B cell (primary cell): ENCODE data around the gene PRPF31. TPM values are rescaled to one million over a fixed set of nuclear protein-coding genes. Genes with fewer than 3 reads are reported as not detected.

Source experiments
- ATAC-seq: fragments of 200-7000 bp; cut with Tn5 transposase; one replicate; pipeline ENCODE4 v1.10.0; 2021; ENCODE audit warnings: low read depth, mild to moderate bottlenecking, moderate number of reproducible peaks, moderate library complexity
- CTCF ChIA-PET: fragments of 350-600 bp; sonication (Branson Sonifier 250); formaldehyde crosslinking; loops from one replicate; lab custom pipeline; 2021; ENCODE audit warnings: antibody characterized with exemption, inconsistent platforms; lab: Charles Lee
- POLR2A ChIA-PET: fragments of 350-600 bp; sonication (Branson Sonifier 250); formaldehyde crosslinking; loops from one replicate; lab custom pipeline; 2021; ENCODE audit warnings: antibody characterized with exemption; lab: Charles Lee
- DNase-seq: peaks from one replicate; pipeline ENCODE4 v3.0.0; 2013
- H2AFZ ChIP-seq: 2 replicates; pipeline ENCODE4 v1.6.1; 2012; ENCODE audit warnings: mild to moderate bottlenecking, low read depth, low read length; ENCODE audit not compliant: insufficient read depth, poor library complexity, severe bottlenecking
- H3K27ac ChIP-seq, 2 donors: 1 replicate in 1 of 2; 2 replicates in 1 of 2; pipeline ENCODE4 v1.5.1; 2012 to 2013; ENCODE audit warnings: low read length in 2 of 2, mild to moderate bottlenecking in 2 of 2, moderate library complexity in 1 of 2
- H3K27me3 ChIP-seq, 4 experiments: fragments of 200-600 bp in 1 of 4; sonication (generic) in 1 of 4; replicated peaks in 1 of 4; 1 replicate in 2 of 4; 2 replicates in 2 of 4; pipeline versions ENCODE4 v1.6.1 to v1.7.0; 2013 to 2016; ENCODE audit warnings: low read length in 3 of 4, mild to moderate bottlenecking in 2 of 4, mixed read lengths in 1 of 4, moderate library complexity in 1 of 4; ENCODE audit not compliant: insufficient read depth in 4 of 4, control insufficient read depth in 3 of 4; ENCODE audit errors: control extremely low read depth in 1 of 4
- H3K36me3 ChIP-seq, 2 experiments: replicated peaks in 1 of 2; 1 replicate in 1 of 2; 2 replicates in 1 of 2; pipeline versions ENCODE4 v1.6.1 to v1.7.1; 2013; ENCODE audit warnings: low read length in 1 of 2; ENCODE audit not compliant: insufficient read depth in 2 of 2, control insufficient read depth in 1 of 2; ENCODE audit errors: control extremely low read depth in 1 of 2, extremely low read depth in 1 of 2
- H3K4me1 ChIP-seq, 2 donors: fragments of 200-600 bp in 1 of 2; sonication (generic) in 1 of 2; 1 replicate in 1 of 2; 2 replicates in 1 of 2; pipeline versions ENCODE4 v1.5.1 to v1.6.1; 2013 to 2017; ENCODE audit warnings: low read length in 2 of 2; ENCODE audit not compliant: control insufficient read depth in 2 of 2, insufficient read depth in 2 of 2
- H3K4me2 ChIP-seq: replicated peaks from 2 replicates; pipeline ENCODE3; 2012; ENCODE audit warnings: mild to moderate bottlenecking, low read depth, low read length; ENCODE audit not compliant: poor library complexity, severe bottlenecking
- H3K4me3 ChIP-seq, 5 experiments: fragments of 200-600 bp in 1 of 5; sonication (generic) in 1 of 5; 1 replicate in 3 of 5; 2 replicates in 2 of 5; pipeline versions ENCODE4 v1.5.1 to v1.7.0; 2011 to 2016; ENCODE audit warnings: low read length in 4 of 5, mild to moderate bottlenecking in 4 of 5, low read depth in 2 of 5, control low read depth in 1 of 5, moderate library complexity in 1 of 5; ENCODE audit not compliant: insufficient read depth in 1 of 5; ENCODE audit errors: control extremely low read depth in 1 of 5, extremely low read depth in 1 of 5
- H3K79me2 ChIP-seq: fragments of 200-600 bp; sonication (generic); one replicate; pipeline ENCODE4 v1.6.0; 2016; ENCODE audit warnings: low read length; ENCODE audit not compliant: control insufficient read depth, insufficient read depth
- H3K9ac ChIP-seq: fragments of 200-600 bp; sonication (generic); 2 replicates; pipeline ENCODE4 v1.6.1; 2017; ENCODE audit warnings: mild to moderate bottlenecking, low read length, moderate library complexity
- H3K9me3 ChIP-seq, 3 donors: one replicate each; pipeline versions ENCODE4 v1.6.1 to v1.7.1; 2013; ENCODE audit warnings: low read length in 2 of 3; ENCODE audit not compliant: control insufficient read depth in 2 of 3, insufficient read depth in 1 of 3; ENCODE audit errors: control extremely low read depth in 1 of 3
- H4K20me1 ChIP-seq: 2 replicates; pipeline ENCODE4 v1.6.0; 2012; ENCODE audit warnings: mild to moderate bottlenecking, low read length; ENCODE audit not compliant: insufficient read depth, control insufficient read depth, poor library complexity, severe bottlenecking
- H3K27ac Mint-ChIP-seq: one replicate; pipeline ENCODE4 v1.8.0; 2021; ENCODE audit warnings: mixed read lengths
- H3K27me3 Mint-ChIP-seq: one replicate; pipeline ENCODE4 v1.8.0; 2021; ENCODE audit warnings: mixed read lengths
- H3K4me1 Mint-ChIP-seq: one replicate; pipeline ENCODE4 v1.8.0; 2021; ENCODE audit warnings: mixed read lengths
- H3K4me3 Mint-ChIP-seq: one replicate; pipeline ENCODE4 v1.8.0; 2021; ENCODE audit warnings: mixed read lengths
- H3K9me3 Mint-ChIP-seq: one replicate; pipeline ENCODE4 v1.8.0; 2022; ENCODE audit warnings: mixed read lengths; ENCODE audit not compliant: insufficient read depth
- EZH2 ChIP-seq: IDR thresholded peaks from 2 replicates; pipeline ENCODE4 v1.6.1; 2012; ENCODE audit warnings: borderline replicate concordance, low read depth, mild to moderate bottlenecking, moderate library complexity, low read length; ENCODE audit not compliant: insufficient read depth, poor library complexity, severe bottlenecking
- WGBS: methylation state at CpG from one replicate; pipeline ENCODE4 v1.1.5; 2013; ENCODE audit warnings: missing lambda C conversion rate; ENCODE audit not compliant: insufficient coverage; 5-methylcytosine and 5-hydroxymethylcytosine counted together
- intact Hi-C: fragments of 100-400 bp; cut with micrococcal nuclease; formaldehyde crosslinking; loops from one replicate; pipeline ENCODE4 v1.10.0; 2022
- polyA plus RNA-seq: library from polyadenylated mRNA; depleted of rRNA; stranded (reverse); fragments of >200 nt; gene quantifications from 2 replicates; pipeline ENCODE4 v1.2.3, GENCODE V29; 2012
- total RNA-seq, 2 donors: library from RNA; stranded (reverse); fragments of 120-200 nt in 1 of 2; gene quantifications; 1 replicate in 1 of 2; 2 replicates in 1 of 2; pipeline versions ENCODE4 v1.2.3 to v1.2.4, GENCODE V29; 2013 to 2022
- TF ChIP-seq, protein P1 (sequence below): fragments of 200-600 bp; IDR thresholded peaks from one replicate; pipeline ENCODE4 v1.8.0; 2022; ENCODE audit warnings: antibody characterized with exemption, mild to moderate bottlenecking

PRPF31 gene
- total and polyA plus RNA-seq, 2 donors (not counting 1 experiment from before 2014, with no cell fraction given), result 61.2 to 66.2 TPM

DNA sequence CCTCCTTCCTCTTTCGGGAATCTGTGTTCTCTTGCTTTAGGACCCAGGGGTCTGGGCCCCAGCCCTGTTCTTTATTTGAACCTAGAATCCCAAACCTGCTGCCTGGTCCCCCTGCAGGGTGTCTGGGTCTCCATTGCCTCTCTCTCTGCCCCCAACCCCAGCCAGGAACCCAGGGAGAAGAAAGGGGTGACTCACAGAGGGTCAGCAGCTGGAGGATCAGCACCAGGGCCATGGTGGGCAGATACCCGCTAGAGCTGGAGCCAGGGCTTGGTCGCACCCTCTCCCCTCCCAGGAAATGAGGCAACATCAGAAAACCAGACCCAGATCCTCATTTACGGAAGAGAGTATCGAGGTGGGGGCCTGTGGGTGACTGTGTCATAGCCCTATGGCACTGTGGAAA is 15.0 kb upstream of the PRPF31 start, which contains the start of gene OSCAR:
Gene OSCAR, minus strand, starts transcription at position 243 of the 400 bp plus-strand sequence. Its CDS starts 11 bp downstream, at position 232.
- H3K4me1 ChIP-seq, result peaks cover 13 to 24% of the 10 kb centered on the region in 2 donors
- H3K9ac ChIP-seq, result no peak within 1 kb of the TSS
- peak within 1 kb of the TSS; percentile 15 for H3K27ac Mint-ChIP-seq
- H3K9me3 Mint-ChIP-seq, result no peaks in the 10 kb centered on the region
- peaks cover 0 to 10% (median 0%) of the 10 kb centered on the region in 3 donors for H3K9me3 ChIP-seq
- no peak within 1 kb of the TSS for H3K27ac ChIP-seq
- POLR2A ChIA-PET, result no interaction called here
- peaks cover 7% of the 10 kb centered on the region for H3K27me3 Mint-ChIP-seq
- no peaks in the 10 kb centered on the region for H4K20me1 ChIP-seq
- peak within 1 kb of the TSS in 1 of 5 experiments; percentile 5 for H3K4me3 ChIP-seq
- H3K36me3 ChIP-seq, result no peaks in the 10 kb centered on the region
- WGBS, result 92% methylated on average over 2 of the region's 5 CpGs
- H3K4me1 Mint-ChIP-seq, result peaks cover 23% of the 10 kb centered on the region
- peak within 1 kb of the TSS; percentile 55 for H3K4me3 Mint-ChIP-seq
- TF ChIP-seq, protein P1, sequence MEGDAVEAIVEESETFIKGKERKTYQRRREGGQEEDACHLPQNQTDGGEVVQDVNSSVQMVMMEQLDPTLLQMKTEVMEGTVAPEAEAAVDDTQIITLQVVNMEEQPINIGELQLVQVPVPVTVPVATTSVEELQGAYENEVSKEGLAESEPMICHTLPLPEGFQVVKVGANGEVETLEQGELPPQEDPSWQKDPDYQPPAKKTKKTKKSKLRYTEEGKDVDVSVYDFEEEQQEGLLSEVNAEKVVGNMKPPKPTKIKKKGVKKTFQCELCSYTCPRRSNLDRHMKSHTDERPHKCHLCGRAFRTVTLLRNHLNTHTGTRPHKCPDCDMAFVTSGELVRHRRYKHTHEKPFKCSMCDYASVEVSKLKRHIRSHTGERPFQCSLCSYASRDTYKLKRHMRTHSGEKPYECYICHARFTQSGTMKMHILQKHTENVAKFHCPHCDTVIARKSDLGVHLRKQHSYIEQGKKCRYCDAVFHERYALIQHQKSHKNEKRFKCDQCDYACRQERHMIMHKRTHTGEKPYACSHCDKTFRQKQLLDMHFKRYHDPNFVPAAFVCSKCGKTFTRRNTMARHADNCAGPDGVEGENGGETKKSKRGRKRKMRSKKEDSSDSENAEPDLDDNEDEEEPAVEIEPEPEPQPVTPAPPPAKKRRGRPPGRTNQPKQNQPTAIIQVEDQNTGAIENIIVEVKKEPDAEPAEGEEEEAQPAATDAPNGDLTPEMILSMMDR, result no peak
- no peak for TF ChIP-seq EZH2
- CTCF ChIA-PET, result no interaction called here
- no peak within 1 kb of the TSS for H3K4me2 ChIP-seq
- peaks cover 28% of the 10 kb centered on the region for H3K79me2 ChIP-seq
- H2AFZ ChIP-seq, result no peak within 1 kb of the TSS
- peaks cover 0 to 9% (median 2%) of the 10 kb centered on the region in 4 experiments for H3K27me3 ChIP-seq
- DNase-seq, result no peak
- intact Hi-C loops, result loop anchor here (5.0 kb wide), 1 partner anchor 903 kb away; no protein-coding TSS in a partner anchor
- ATAC-seq, result no peak
